GM12801 (cell line): Measurements from ENCODE around the gene ASRGL1.

Source experiments
- TF ChIP-seq, protein P1 (sequence below): IDR thresholded peaks from one replicate; pipeline ENCODE4 v1.5.1; 2011; ENCODE audit warnings: control low read depth; ENCODE audit not compliant: insufficient read length; ENCODE audit errors: extremely low read depth

ASRGL1 gene

DNA sequence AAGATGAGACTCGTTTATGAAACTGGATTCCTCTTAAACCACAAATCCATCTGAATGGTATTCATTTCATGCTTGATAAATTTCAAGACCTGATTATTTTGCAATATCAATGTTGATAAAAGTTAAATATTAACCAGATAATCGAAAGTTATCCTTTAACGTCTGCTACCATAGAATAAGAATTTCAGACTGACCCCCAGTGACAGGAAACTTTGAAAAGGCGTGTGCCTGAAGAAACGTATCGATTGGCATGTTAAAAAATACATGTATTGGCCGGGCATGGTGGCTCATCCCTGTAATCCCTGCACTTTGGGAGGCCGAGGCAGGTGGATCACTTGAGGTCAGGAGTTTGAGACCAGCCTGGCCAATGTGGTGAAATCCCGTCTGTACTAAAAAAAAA lies 95.4 kb downstream of the ASRGL1 start:
- TF ChIP-seq, protein P1, sequence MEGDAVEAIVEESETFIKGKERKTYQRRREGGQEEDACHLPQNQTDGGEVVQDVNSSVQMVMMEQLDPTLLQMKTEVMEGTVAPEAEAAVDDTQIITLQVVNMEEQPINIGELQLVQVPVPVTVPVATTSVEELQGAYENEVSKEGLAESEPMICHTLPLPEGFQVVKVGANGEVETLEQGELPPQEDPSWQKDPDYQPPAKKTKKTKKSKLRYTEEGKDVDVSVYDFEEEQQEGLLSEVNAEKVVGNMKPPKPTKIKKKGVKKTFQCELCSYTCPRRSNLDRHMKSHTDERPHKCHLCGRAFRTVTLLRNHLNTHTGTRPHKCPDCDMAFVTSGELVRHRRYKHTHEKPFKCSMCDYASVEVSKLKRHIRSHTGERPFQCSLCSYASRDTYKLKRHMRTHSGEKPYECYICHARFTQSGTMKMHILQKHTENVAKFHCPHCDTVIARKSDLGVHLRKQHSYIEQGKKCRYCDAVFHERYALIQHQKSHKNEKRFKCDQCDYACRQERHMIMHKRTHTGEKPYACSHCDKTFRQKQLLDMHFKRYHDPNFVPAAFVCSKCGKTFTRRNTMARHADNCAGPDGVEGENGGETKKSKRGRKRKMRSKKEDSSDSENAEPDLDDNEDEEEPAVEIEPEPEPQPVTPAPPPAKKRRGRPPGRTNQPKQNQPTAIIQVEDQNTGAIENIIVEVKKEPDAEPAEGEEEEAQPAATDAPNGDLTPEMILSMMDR = no peak

DNA sequence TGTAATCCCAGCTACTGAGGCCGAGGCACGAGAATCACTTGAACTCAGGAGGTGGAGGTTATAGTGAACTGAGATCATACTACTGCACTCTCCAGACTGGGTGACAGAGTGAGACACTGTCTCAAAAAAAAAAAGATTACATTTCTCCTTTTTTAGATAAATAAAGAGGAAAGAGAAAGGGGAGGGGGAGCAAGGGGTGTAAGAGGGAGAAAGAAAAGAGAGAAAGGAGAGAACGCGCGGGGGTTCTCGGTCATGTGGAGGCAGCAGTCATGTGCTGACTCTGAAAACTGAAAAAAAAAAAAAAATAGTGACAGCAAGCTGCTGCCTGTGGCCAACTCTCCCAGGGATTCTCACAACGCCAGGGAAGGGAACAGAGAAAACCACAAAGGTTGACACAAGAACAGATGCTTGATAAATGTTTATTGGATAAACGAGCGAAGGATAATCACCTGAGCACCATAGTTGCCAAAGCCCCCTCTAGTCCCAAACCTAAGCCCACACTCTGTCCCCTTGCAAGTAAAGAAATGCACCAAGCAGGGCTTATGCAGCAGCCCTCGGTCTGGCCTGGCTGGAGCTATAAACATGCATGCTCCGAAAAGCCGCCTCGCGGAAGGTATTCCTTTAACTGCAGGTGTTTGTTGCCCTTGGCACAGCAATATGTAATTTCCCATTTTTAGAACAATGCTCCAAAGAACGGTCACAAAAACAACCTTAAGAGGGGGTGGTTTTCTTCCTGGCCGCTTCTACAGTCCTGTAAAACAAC lies 96.1 kb downstream of the ASRGL1 start:
- TF ChIP-seq, protein P1 = no peak

DNA sequence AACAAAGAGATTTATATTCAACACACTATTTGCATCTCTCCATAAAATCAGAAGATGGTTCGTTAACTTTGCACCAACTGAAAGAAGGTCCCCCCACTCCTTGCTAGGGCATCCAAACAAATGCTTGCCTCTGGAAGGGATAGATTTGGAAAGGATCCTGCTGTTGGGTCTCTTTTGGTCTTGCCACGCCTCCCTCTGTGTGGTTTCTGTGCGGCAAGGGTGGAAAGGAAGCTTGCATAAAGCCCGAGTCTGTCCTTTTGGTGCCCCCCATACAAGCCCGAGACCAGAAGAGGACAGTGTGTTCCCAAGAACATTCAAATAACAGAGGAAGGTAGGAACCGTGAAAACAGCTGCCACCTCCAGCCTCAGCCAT lies 96.6 kb downstream of the ASRGL1 start:
- TF ChIP-seq, protein P1 = no peak

DNA sequence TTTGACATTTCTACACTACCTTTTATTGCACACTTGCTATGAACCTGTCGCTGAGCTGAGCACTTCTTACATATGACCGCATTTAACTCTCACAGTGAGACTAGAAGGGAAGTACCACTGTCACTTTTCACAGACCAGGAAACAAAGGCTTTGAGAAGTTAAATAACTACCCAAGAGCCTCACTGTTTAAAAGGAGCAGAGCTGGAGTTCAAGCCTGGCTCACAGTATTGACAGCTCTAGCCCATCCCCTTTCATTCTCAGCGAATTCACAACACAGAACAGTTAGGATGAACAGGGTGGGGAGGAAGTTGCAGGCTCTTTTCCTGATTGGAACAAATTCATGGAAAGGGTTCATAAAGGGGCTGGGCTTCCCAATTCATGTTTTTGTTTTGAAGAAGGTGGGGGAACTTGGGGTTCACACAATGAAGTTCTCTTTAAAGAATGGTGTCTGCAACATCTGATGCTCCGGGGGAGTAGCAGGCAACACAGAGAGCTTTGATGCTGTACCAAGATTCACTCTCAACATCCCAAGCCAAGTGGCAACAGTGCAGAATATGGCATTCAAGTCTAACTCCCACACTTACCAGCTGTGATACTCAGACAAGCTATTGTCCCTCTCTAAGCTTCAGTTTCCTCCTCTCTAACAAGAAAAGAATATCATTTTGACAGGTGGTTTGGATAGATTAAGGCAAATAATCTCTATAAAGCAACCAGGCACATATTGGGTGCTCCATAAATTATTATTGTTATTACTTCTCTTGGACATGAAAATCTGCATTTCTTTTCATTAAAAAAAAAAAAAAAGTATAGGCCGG lies 98.8 kb downstream of the ASRGL1 start:
- TF ChIP-seq, protein P1 = no peak

DNA sequence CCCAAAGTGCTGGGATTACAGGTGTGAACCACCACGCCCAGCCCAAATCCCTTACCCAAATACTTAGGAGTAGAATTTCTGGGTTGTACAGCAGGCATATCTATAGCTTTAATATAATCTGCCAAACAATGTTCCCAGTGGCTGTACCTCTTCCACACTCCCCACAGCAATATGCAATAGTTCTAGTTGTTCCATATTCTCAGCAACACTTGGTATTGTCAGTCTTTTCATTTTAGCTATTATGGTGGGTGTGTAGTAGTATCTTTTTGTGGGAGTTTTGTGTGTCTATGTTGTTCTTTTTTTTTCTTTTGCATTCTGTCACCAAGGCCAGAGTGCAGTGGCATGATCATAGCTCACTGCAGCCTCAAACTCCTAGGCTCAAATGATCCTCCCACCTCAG lies 100.4 kb downstream of the ASRGL1 start:
- TF ChIP-seq, protein P1 = no peak

DNA sequence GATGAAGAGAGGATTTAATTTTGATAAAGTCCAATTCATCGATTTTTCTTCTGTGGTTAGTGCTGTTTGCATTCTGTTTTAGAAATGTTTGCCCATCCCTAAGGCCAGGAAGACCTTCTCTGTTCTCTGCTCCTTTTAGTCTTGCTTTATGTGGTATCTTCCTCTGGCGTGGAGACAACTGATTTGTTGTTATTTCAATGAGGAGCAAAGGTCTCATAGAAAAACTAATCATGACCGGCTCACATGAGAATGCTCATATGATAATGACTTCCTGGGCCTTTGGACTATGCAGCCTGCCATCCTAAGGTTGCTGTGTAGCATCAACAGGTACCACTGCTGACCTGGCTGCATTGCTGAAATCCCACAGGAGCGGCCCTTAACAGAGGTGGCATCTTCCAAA lies 101.4 kb downstream of the ASRGL1 start:
- TF ChIP-seq, protein P1 = no peak

DNA sequence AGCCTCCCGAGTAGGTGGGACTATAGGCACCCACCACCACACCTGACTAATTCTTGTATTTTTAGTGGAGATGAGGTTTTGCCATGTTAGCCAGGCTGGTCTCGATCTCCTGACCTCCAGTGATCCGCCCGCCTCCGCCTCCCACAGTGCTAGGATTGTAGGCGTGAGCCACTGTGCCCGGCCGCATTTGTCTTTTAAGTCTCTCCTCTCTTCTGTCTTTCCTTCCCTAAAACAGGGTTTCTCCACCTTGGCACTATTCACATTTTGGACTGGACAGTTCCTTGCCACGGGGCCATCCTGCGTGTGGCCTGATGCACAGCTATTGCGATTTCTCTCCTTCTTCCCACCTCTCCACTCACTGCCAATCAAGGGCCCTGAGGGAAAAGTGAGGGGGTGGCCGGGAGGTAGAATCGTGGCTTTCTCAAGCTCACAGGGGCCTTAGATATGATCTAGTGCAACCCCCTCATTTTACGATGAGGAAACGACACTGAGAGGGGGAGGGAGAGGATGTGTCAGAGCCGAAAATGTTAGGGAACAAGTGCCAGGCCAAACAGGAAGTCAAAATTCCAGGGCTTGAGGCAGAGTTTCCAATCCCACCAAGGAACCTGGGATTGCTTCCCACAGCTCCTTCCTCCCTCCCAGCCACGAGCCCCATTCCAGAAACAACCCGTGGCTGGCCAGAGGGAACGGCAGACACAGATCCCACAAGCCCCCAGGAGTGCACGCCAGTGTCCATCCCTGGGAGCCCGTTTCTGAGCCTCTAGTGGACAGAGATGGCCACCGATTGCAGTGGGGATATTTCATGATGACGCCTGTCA lies 102.7 kb downstream of the ASRGL1 start:
- TF ChIP-seq, protein P1 = no peak
